Neuronal stem cell (in vitro differentiated cells): ENCODE measurements around the gene GSC2.

Experiments used
- DNase-seq: peaks from one replicate; pipeline ENCODE4 v3.0.0-alpha.2; 2013; ENCODE audit warnings: low spot score
- H2AFZ ChIP-seq: one replicate; pipeline ENCODE4 v1.6.1; 2013; ENCODE audit warnings: mild to moderate bottlenecking, low read length, inconsistent platforms
- H2AK5ac ChIP-seq: 2 replicates; pipeline ENCODE4 v1.6.1; 2013; ENCODE audit warnings: low read depth, mild to moderate bottlenecking, inconsistent platforms, low read length, moderate library complexity, mixed read lengths
- H2BK120ac ChIP-seq: 2 replicates; pipeline ENCODE4 v1.6.1; 2013; ENCODE audit warnings: low read depth, mild to moderate bottlenecking, inconsistent platforms, low read length, moderate library complexity, mixed read lengths
- H2BK12ac ChIP-seq: one replicate; pipeline ENCODE4 v1.6.1; 2013; ENCODE audit warnings: low read length, inconsistent platforms
- H2BK15ac ChIP-seq: 2 replicates; pipeline ENCODE4 v1.6.1; 2013; ENCODE audit warnings: mild to moderate bottlenecking, low read length, inconsistent platforms, mixed read lengths
- H2BK5ac ChIP-seq: one replicate; pipeline ENCODE4 v1.6.1; 2013; ENCODE audit warnings: inconsistent platforms, mild to moderate bottlenecking, low read length, moderate library complexity
- H3K14ac ChIP-seq: one replicate; pipeline ENCODE4 v1.6.1; 2013; ENCODE audit warnings: low read length, inconsistent platforms
- H3K18ac ChIP-seq: 2 replicates; pipeline ENCODE4 v1.6.1; 2013; ENCODE audit warnings: low read length, inconsistent platforms
- H3K23ac ChIP-seq: 2 replicates; pipeline ENCODE4 v1.6.1; 2013; ENCODE audit warnings: low read depth, mild to moderate bottlenecking, mixed read lengths, low read length, inconsistent platforms; ENCODE audit not compliant: poor library complexity
- H3K27ac ChIP-seq: replicated peaks from 3 replicates; pipeline ENCODE4 v1.5.1; 2013; ENCODE audit warnings: low read length, inconsistent platforms
- H3K27me3 ChIP-seq, 3 experiments: 2 replicates each; pipeline ENCODE4 v1.6.1; 2013; ENCODE audit warnings: low read length in 3 of 3, mild to moderate bottlenecking in 2 of 3, inconsistent platforms in 1 of 3, low read depth in 1 of 3, mixed read lengths in 1 of 3, moderate library complexity in 1 of 3; ENCODE audit not compliant: control insufficient read depth in 3 of 3, insufficient read depth in 3 of 3
- H3K36me3 ChIP-seq, 2 donors: replicated peaks in 1 of 2; 2 replicates each; pipeline ENCODE4 v1.6.1; 2013; ENCODE audit warnings: low read length in 2 of 2; ENCODE audit not compliant: control insufficient read depth in 2 of 2, insufficient read depth in 2 of 2
- H3K4ac ChIP-seq: 2 replicates; pipeline ENCODE4 v1.6.1; 2013; ENCODE audit warnings: inconsistent platforms, mild to moderate bottlenecking, low read length, moderate library complexity
- H3K4me1 ChIP-seq, 2 donors: 1 replicate in 1 of 2; 2 replicates in 1 of 2; pipeline ENCODE4 v1.6.1; 2013; ENCODE audit warnings: low read length in 2 of 2, low read depth in 1 of 2; ENCODE audit not compliant: control insufficient read depth in 2 of 2, insufficient read depth in 1 of 2
- H3K4me2 ChIP-seq: one replicate; pipeline ENCODE4 v1.6.1; 2013; ENCODE audit warnings: mild to moderate bottlenecking, low read length, inconsistent platforms; ENCODE audit not compliant: insufficient read depth, poor library complexity, severe bottlenecking
- H3K4me3 ChIP-seq, 2 donors: 2 replicates each; pipeline ENCODE4 v1.5.1; 2013; ENCODE audit warnings: low read length in 2 of 2, mild to moderate bottlenecking in 2 of 2, inconsistent platforms in 1 of 2, moderate library complexity in 1 of 2
- H3K79me1 ChIP-seq: one replicate; pipeline ENCODE4 v1.6.1; 2013; ENCODE audit warnings: low read depth, mild to moderate bottlenecking, inconsistent platforms, low read length, moderate library complexity
- H3K9ac ChIP-seq: one replicate; pipeline ENCODE4 v1.6.1; 2013; ENCODE audit warnings: mild to moderate bottlenecking, low read depth, low read length, inconsistent platforms; ENCODE audit not compliant: poor library complexity
- H3K9me3 ChIP-seq, 2 donors: replicated peaks in 1 of 2; 2 replicates each; pipeline versions ENCODE3 to v1.6.1; 2013; ENCODE audit warnings: low read length in 2 of 2, mild to moderate bottlenecking in 2 of 2, inconsistent platforms in 1 of 2, low read depth in 1 of 2, mixed read lengths in 1 of 2, moderate library complexity in 1 of 2; ENCODE audit not compliant: control insufficient read depth in 2 of 2, insufficient read depth in 1 of 2
- H4K8ac ChIP-seq: one replicate; pipeline ENCODE4 v1.6.1; 2013; ENCODE audit warnings: low read depth, mild to moderate bottlenecking, inconsistent platforms, low read length, moderate library complexity
- H4K91ac ChIP-seq: one replicate; pipeline ENCODE4 v1.6.1; 2013; ENCODE audit warnings: low read length, low read depth, mild to moderate bottlenecking, inconsistent platforms; ENCODE audit not compliant: poor library complexity
- WGBS, 2 donors: extraction: QIAGEN DNeasy Blood & Tissue Kit; methylation state at CpG; one replicate each; pipeline ENCODE4 v1.1.7; 2013; ENCODE audit warnings: missing lambda C conversion rate in 2 of 2, mixed read lengths in 1 of 2; ENCODE audit not compliant: insufficient read length in 2 of 2, insufficient replicate concordance in 1 of 2; ENCODE audit errors: extremely low coverage in 2 of 2; 5-methylcytosine and 5-hydroxymethylcytosine counted together

GSC2 gene

DNA sequence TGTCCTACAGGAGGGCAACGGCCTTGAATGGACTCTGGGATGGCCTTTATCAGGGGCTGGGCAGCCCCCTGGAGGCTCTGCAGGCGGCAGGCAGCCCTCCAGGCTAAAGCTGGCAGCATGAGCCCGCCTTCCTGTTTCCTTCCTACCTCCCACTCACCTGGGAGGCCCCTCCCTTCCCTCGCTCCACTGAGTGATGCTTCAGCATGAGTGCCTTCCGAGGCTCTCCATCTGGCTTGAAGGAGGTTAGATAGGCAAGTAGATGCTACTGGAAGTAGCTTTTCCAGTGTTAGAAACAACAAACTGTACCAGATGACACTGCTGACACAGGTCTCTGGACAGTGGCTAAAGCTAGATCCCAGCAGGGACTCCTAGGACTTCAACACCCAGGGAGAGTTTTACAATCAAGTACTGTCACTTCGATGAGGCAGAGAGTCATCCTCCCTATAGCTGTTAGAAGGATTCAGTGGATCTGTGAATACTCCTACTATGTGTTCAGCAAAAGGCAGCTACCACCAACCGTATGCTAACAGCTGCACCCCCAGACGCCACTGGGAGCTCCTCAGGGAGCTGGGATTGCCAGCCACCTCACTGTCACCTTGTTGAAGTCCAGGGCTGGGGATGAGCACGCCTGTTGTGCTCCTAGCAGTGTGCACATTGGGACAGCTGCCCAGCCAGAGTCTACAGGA, 32.5 kb upstream of the GSC2 start:
- Histone ChIP-seq H2BK5ac (no peak overlapping the region), H2AK5ac (peak overlapping the region; percentile 50), H3K4me1 (peaks cover 6 to 7% of the 10 kb centered on the region in 2 donors), H3K23ac (peak overlapping the region; percentile 60), H2BK12ac (no peak overlapping the region), H2BK120ac (no peak overlapping the region), H3K27me3 (no peaks in the 10 kb centered on the region), H2AFZ (no peak overlapping the region), H3K9ac (peak overlapping the region; percentile 83), H3K36me3 (peaks cover 0 to under 1% of the 10 kb centered on the region in 2 donors), H3K79me1 (peaks cover 3% of the 10 kb centered on the region), H2BK15ac (no peak overlapping the region), H4K91ac (no peak overlapping the region), H3K4ac (no peak overlapping the region), H4K8ac (no peak overlapping the region), H3K4me2 (no peak overlapping the region), H3K4me3 (peak overlapping the region in 1 of 2 donors; percentile 63), H3K27ac (no peak overlapping the region), H3K9me3 (peaks cover 0 to 1% of the 10 kb centered on the region in 2 donors), H3K18ac (peak overlapping the region; percentile 35), H3K14ac (no peak overlapping the region)
- WGBS, 2 donors = no CpG with 5 or more reads among the region's 9 CpGs
- no peak for DNase-seq

DNA sequence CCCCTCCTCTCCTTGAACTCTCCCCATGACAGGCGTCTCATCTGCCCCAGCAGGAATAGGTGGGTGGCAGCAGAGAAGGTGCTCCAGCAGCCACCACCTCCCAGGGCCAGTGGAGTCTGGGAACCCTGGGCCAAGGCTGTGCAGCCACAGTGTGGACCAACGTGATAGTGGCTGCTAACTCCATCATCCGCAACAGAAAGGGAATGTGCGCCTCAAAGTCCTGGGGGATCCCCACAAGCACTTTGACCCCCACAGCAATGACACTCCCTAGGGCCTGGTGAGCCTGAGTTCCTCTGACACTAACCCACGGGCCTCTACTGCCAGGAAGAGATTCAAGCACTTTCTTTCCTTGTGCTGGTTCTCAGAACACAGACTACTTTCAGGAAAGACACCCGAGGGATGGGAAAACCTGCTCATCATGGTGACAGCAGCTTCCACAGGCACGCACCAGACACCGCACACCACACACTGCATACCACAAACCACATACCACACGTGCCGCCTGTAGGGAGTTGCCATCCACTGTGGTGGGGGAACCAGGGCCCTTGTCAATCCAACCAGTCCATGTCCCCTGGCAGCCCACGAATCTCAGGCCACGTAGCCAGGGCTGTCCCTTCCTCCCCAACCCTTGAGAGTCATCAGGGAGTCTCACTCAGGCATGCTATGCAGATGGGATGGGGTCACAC, 31.8 kb upstream of the GSC2 start:
- DNase-seq = no peak
- peak overlapping the region; percentile 83 for H3K9ac ChIP-seq
- no peak overlapping the region for H3K4ac ChIP-seq
- H3K23ac ChIP-seq = peak overlapping the region; percentile 60
- no peak overlapping the region for H2BK12ac ChIP-seq
- no peak overlapping the region for H3K14ac ChIP-seq
- H3K79me1 ChIP-seq = peaks cover 6% of the 10 kb centered on the region
- peaks cover 3 to 7% of the 10 kb centered on the region in 2 donors for H3K36me3 ChIP-seq
- WGBS, 2 donors = no CpG with 5 or more reads among the region's 12 CpGs
- no peak overlapping the region for H2AFZ ChIP-seq
- no peak overlapping the region for H3K27ac ChIP-seq
- peak overlapping the region in 1 of 2 donors; percentile 63 for H3K4me3 ChIP-seq
- peak overlapping the region; percentile 50 for H2AK5ac ChIP-seq
- no peak overlapping the region for H3K4me2 ChIP-seq
- H2BK120ac ChIP-seq = no peak overlapping the region
- H3K9me3 ChIP-seq = peaks cover 0 to 1% of the 10 kb centered on the region in 2 donors
- H2BK15ac ChIP-seq = no peak overlapping the region
- peak overlapping the region; percentile 35 for H3K18ac ChIP-seq
- no peak overlapping the region for H2BK5ac ChIP-seq
- H4K8ac ChIP-seq = no peak overlapping the region
- H4K91ac ChIP-seq = no peak overlapping the region
- H3K4me1 ChIP-seq = peaks cover 12 to 13% of the 10 kb centered on the region in 2 donors
- H3K27me3 ChIP-seq = no peaks in the 10 kb centered on the region

DNA sequence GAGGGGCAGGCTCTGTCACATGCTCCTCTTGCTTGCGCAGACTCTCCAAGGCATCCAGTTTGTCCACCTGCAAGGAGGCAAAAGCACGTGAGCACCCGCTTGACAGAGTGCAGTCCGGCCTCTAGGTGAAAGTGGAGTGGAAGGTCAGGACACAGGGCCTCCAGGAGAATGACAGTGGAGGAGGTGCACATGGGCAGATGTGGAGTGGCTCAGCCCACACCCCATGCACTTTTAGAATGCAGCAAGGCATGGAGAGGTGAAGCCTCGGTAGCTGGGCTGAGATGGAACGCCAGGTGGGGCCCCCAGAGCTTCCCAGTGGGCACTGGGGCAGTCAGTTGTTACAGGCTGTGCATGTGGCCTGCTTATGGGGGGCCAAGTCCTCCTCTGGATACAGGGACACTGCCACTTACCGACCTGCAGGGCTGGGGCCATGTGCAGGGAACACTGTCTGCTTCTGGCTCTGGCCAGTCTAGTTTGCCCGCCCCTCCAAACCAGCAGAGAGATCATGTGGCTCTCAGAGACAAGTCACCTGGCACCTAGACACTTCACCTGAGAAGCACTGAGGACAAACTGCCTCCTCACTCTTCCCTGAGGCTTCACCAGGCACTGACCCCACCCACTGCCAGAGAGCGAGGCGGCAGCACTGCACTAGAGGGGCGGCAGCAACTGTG, 30.8 kb upstream of the GSC2 start:
- Histone ChIP-seq H3K79me1 (peaks cover 6% of the 10 kb centered on the region), H2AFZ (no peak overlapping the region), H3K4me2 (no peak overlapping the region), H3K4ac (no peak overlapping the region), H3K27ac (peak overlapping the region; percentile 24), H3K36me3 (peaks cover 7 to 17% of the 10 kb centered on the region in 2 donors), H3K18ac (no peak overlapping the region), H3K4me1 (peaks cover 18 to 20% of the 10 kb centered on the region in 2 donors), H4K8ac (no peak overlapping the region), H2BK5ac (no peak overlapping the region), H3K9me3 (peaks cover 0 to 1% of the 10 kb centered on the region in 2 donors), H3K27me3 (no peaks in the 10 kb centered on the region), H2AK5ac (peak overlapping the region; percentile 73), H3K9ac (no peak overlapping the region), H4K91ac (peak overlapping the region; percentile 24), H3K23ac (peak overlapping the region; percentile 22), H2BK120ac (no peak overlapping the region), H3K4me3 (no peak overlapping the region), H3K14ac (no peak overlapping the region), H2BK12ac (no peak overlapping the region), H2BK15ac (peak overlapping the region; percentile 45)
- no CpG with 5 or more reads among the region's 11 CpGs for WGBS, 2 donors
- DNase-seq = no peak

DNA sequence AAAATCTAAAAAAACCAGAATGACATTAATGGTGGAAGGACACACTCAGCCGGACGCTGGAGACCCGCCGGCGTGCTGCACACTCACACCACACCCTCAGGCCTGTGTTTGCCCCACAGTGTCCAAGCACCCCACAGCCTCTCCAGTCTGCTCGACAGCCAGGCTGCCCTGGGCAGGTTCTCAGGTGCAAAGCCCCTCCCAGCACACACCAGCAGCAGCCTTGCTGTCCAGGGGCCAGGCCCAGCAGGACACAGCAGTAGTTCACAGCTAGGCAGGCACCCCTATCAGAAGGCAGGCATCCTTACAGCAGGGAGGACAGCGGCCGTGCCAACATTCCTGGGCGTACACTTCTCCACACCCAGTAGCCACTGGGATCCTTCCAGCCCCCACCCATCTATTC, 30.1 kb upstream of the GSC2 start:
- peak overlapping the region; percentile 80 for H2BK12ac ChIP-seq
- no CpG with 5 or more reads among the region's 9 CpGs for WGBS, 2 donors
- no peak for DNase-seq

More for the DNA sequence above, 30.1 kb upstream of the GSC2 start:
- H3K4me1 ChIP-seq = peaks cover 18 to 22% of the 10 kb centered on the region in 2 donors
- H3K9me3 ChIP-seq = peaks cover 0 to 1% of the 10 kb centered on the region in 2 donors
- peaks cover 13 to 24% of the 10 kb centered on the region in 2 donors for H3K36me3 ChIP-seq
- peak overlapping the region in 1 of 2 donors; percentile 33 for H3K4me3 ChIP-seq
- H3K14ac ChIP-seq = no peak overlapping the region
- no peak overlapping the region for H3K4me2 ChIP-seq
- no peak overlapping the region for H2BK120ac ChIP-seq
- H3K23ac ChIP-seq = peak overlapping the region; percentile 60
- H2AFZ ChIP-seq = no peak overlapping the region
- H3K27me3 ChIP-seq = no peaks in the 10 kb centered on the region
- no peak overlapping the region for H2BK5ac ChIP-seq
- H3K79me1 ChIP-seq = peaks cover 9% of the 10 kb centered on the region
- H3K18ac ChIP-seq = no peak overlapping the region
- no peak overlapping the region for H3K9ac ChIP-seq
- no peak overlapping the region for H4K91ac ChIP-seq
- H3K4ac ChIP-seq = peak overlapping the region; percentile 27
- no peak overlapping the region for H3K27ac ChIP-seq
- no peak overlapping the region for H4K8ac ChIP-seq
- peak overlapping the region; percentile 73 for H2AK5ac ChIP-seq
- peak overlapping the region; percentile 45 for H2BK15ac ChIP-seq
